ENCODE measurements around the gene HOXD9.

Gene HOXD9

DNA sequence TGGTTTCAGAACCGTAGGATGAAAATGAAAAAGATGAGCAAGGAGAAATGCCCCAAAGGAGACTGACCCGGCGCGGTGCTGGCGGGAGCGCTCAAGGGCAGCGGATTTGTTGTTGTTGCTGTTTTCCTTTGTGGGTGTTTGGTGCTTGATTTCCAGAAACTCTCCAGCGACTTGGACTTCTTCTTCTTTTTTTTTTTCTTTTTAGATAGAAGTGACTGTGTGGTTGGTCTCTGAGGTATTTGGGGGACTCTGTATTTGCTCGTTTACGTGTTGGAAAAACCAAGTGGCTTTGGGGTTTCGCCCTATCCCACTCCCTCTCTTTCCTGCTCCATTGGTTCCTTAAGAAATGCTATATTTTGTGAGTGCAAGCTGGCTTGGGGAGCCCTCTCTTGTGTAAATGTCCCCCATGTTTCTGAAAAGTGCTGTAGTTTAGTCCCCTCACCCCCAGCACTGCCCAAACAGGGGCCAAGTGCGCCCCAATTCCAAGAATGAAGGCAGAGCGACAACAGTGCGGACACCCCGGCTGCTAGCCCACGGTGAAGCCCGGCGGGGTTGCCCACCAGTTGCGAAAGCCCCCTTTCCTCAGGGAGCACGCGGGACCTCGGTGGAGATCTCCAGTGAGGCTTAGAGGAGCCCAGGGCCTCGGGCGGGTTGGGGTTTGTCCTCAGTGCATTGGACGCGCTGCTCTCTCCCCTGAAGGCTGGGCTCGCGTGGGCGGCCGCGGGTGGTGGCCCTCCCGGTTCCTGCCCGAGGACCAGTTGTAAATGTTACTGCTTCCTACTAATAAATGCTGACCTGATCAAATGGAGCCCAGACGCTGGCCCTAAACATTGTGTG lies 1.8 kb downstream of the HOXD9 start:
- DNase-seq (ENCODE audit: low spot score) (no peak), FAIRE-seq (no peak)

DNA sequence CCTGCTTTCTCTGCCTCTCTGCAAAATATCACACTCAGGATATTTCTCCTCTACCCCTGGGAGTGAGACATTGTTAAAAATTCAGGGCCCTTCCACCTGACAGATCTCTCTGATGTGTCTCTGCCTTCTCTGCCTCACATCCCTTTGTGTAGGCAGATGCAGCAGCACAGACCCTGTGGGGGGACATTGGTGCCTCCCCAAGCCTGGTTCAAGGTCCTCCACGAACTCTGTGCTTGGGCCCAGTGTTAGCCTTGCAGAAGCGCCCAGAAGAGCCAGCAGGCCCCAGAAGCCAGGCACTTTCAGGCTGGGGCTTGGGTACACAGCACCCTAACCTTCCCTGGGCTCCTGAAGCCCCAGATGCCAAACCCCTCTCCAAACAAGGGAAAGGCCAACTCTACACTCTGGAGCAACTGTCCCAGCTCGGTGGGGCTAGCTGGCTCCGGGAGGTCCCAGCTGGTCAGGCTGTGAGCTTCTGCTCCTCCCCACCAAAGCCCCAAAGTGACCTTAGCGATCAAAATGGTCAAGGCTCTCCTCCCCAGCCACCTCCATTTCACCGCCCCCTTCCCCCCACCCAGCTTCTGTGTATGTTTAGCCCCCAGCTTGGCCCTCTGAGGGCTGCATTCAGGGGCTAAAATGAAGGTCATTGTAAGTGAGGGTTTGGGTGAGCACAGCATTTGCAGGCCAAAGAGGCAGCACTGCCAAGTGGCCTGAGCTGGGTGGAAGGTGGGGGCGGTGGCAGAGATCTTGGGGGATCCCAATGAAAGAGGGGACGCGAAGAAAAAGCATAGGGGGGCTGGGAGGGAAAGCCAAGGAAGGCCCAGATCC lies 2.6 kb downstream of the HOXD9 start:
- no peak for DNase-seq (ENCODE audit: low spot score)
- FAIRE-seq, result no peak

GRCh38 chr2:176125772-176126054 lies 3.2 kb downstream of the HOXD9 start:
- no peak for DNase-seq (ENCODE audit: low spot score)
- no peak for FAIRE-seq

DNA sequence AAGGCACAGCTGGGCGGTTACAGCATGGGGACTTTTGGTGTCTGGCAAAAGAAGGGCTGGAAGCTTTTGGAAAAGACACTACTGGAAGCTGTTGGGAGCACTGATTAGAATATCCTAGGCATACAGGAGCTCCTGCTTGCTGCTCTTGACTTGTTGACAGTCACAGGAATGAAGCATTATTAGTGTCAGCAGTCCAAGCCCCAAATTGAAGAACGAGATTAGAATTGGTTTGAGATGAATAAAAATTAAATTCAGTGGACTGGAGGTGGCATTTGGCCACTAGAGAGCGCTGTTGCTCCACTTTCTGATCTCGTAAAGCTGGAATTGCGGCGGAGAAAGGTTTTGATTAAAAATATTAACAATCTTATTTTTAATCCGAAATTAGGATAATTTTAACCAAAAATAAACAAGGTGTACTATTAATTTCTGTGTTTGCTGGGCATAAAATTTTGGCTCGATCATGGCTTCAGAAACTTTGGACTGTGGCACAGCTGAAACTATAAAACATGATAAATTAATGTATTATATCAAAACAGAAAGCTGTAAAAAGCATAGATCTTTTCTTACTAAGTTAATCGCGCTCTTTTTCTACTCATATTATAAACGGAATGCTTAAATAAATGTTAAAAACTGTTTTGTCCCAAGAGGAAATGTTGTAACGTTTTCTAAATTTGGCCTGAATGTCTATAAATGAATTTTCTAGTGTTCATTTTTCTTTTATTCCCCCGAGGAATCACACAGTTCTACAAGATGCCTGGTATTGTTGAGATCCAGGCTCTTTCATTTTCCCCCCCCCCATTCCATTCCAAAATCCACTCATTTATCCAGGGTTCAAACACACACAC lies 4.6 kb downstream of the HOXD9 start:
- FAIRE-seq (peak; percentile 83), DNase-seq (ENCODE audit: low spot score) (no peak)

GRCh38 chr2:176127774-176128072 lies 5.2 kb downstream of the HOXD9 start:
- DNase-seq (ENCODE audit: low spot score) (no peak), FAIRE-seq (no peak)

- FAIRE-seq (no peak), DNase-seq (ENCODE audit: low spot score) (no peak)
Observed at GRCh38 chr2:176128172-176128981, 5.9 kb downstream of the HOXD9 start.

DNA sequence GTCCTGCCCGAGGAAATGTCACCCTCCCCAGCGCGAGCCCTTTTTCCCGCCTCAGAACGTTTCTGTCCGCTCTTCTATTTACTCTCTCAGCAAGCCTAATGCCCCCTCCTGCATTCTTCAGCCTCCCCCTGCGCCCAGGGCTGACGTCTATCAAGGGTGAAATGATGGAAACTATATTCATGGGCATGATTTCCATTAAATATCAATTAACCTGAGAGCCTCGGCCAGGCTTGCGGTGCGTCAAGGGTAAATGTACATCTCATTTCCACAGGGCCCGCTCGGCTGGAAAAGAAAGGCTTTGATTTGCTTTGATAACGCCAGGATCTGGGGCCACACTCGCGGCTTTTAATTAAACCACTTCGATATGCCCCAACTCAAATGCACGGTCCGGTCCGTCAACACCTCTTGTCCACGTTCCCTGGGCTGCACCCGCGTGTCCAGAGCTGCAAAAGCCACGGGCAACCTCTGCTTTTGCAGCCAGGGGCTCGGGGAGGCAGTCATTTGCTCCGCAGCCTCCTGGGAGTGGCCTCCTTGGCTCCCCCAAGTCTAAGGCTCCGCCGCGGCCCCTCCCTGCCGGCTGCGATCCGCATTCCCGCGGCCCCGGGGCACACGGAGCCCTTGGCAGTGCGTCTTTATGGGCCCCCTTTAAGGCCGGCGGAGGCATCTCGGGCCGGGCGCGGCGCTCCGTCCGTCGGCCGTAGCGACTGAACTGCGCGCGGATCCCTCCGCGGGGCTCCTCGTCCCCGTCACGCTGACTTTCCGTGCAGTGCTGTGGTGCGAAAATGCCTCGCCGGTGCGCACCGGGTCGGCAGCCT lies 6.7 kb downstream of the HOXD9 start, which contains the start of gene HOXD8:
HOXD8 (plus strand) TSS at position 724 of the 815 bp plus-strand sequence. CDS start 662 bp downstream, outside the sequence.
- DNase-seq (ENCODE audit: low spot score) (peak; percentile 61), FAIRE-seq (no peak)

GRCh38 chr2:176129813-176130146 lies 7.3 kb downstream of the HOXD9 start:
- FAIRE-seq (no peak), DNase-seq (ENCODE audit: low spot score) (no peak)

DNA sequence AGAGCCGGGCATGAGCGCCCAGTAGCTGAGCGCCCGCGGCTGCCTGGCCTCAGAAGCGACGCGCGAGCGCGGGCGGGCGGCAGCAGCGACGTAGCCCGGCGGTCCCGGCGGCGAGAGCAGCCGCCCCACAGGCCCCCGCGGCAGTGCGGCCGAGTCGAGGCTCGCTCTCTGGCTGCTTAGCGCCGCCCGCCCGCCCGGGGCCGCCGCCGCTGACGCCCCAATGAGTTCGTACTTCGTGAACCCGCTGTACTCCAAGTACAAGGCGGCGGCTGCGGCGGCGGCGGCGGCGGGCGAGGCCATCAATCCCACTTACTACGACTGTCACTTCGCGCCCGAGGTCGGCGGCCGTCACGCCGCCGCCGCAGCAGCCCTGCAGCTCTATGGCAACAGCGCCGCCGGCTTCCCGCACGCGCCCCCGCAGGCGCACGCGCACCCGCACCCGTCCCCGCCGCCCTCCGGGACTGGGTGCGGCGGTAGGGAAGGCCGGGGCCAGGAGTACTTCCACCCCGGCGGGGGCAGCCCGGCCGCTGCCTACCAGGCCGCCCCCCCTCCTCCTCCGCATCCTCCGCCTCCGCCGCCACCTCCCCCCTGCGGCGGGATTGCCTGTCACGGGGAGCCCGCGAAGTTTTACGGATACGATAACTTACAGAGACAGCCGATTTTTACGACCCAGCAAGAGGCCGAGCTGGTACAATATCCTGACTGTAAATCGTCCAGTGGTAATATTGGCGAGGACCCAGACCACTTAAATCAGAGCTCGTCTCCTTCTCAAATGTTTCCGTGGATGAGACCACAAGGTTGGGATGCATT lies 7.8 kb downstream of the HOXD9 start:
- DNase-seq (ENCODE audit: low spot score), result no peak

DNA sequence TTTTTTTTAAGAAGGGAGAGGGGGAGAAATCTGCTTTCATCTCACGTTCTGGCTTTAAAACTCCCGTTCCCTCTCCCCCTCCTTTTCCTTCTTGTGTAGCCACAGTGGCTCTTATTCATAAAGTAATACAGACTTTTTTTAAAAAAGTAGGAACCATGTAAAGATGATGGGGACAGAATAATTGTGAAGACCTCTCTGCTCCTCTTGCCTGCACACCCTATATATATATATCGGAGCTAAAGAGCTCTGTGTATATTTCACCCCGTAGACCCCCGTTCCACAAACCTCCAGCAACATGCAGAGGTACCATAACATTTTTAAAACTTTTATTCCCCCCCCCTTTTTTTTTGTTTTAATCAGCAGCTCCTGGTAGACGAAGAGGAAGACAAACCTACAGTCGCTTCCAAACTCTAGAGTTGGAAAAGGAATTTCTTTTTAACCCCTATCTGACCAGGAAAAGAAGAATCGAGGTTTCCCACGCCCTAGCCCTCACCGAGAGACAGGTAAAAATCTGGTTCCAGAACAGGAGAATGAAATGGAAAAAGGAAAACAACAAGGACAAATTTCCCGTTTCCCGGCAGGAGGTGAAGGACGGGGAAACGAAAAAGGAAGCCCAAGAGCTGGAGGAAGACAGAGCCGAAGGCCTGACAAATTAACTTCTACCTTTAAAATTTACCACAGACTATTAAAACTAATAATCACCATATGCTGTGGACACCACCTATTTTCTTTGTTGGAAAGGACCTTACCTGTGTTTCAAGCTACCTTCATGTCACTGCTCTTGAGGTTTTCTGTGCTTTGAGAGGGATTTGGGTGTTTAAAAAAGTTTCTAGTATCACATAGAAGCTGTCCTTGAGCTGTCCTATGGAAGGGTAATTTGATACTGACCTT lies 8.7 kb downstream of the HOXD9 start:
- FAIRE-seq, result no peak
- no peak for DNase-seq (ENCODE audit: low spot score)

More for the DNA sequence above, 7.8 kb downstream of the HOXD9 start:
- FAIRE-seq, result no peak

- no peak for DNase-seq (ENCODE audit: low spot score)
- no peak for FAIRE-seq
Observed at GRCh38 chr2:176131848-176132158, 9.3 kb downstream of the HOXD9 start.

- DNase-seq (ENCODE audit: low spot score) (no peak), FAIRE-seq (no peak)
Observed at GRCh38 chr2:176132205-176133171, 10.0 kb downstream of the HOXD9 start.

DNA sequence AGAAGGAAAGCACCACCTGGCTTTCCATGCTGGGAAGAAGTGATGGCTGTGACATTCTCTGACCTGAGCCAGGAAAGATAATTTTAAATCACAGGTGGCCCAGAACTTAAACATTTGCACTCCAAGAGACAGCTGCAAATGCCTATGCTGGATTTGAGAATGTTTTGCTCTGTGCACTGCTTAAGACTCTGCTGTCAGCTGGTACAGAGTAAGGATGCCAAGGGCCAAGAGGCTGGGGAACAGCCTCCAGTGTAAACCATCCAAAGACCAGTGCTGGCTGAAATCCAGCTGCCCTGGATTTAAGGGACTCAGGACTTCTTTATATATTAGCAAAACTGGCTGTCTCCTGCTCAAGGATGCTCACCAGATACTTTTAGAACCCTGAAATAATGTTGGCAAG lies 10.9 kb downstream of the HOXD9 start:
- FAIRE-seq (no peak), DNase-seq (ENCODE audit: low spot score) (no peak)

GRCh38 chr2:176134035-176134434 lies 11.5 kb downstream of the HOXD9 start:
- DNase-seq (ENCODE audit: low spot score) (no peak), FAIRE-seq (no peak)

DNA sequence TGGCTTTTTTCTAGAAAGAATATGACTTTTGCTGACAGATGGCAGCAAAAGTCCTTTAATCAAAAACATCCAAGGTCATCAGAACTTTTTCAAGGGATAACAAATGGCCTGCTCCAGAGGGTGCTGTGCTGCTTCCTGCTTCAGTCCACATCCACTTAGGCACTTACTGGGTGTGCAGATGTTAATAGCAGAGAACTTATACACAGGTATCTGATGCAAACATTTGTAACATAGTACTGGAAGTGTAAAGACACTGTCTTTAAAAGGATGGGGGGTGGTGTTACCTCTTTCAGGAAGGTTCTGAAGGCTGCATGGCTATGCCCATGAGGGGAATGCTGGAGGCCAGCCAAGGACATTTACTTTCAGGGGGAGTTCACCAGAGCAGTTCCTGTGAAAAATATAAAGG lies 12.5 kb downstream of the HOXD9 start:
- no peak for FAIRE-seq
- peak; percentile 44 for DNase-seq (ENCODE audit: low spot score)

GRCh38 chr2:176136374-176137251 lies 14.1 kb downstream of the HOXD9 start:
- FAIRE-seq, result no peak
- DNase-seq (ENCODE audit: low spot score), result peak; percentile 22

DNA sequence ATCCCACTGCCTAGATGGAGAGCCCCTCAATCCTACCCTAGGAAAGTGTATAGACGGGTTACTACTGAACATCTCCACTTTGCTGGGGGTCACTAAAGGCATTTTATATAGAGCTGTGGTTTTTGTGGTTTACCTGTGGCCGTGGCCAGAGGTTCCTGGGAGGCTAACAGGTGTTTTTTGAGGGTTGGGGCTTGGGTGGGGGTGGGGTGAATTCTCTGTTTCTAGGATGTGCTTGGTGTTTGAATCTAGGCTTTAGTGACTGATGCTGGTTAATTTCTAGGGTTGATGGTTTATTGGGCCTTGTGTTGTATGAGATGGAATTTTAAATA lies 14.7 kb downstream of the HOXD9 start:
- no peak for DNase-seq (ENCODE audit: low spot score)
- no peak for FAIRE-seq

Data from RCC 7860 (cell line).